ENCODE results near the gene IQSEC2. TPM values are rescaled to one million over a fixed set of nuclear protein-coding genes. Genes with fewer than 3 reads are reported as not detected.

The IQSEC2 gene
- total RNA-seq, 1 donor from 2014 or later = 11.6 TPM

DNA sequence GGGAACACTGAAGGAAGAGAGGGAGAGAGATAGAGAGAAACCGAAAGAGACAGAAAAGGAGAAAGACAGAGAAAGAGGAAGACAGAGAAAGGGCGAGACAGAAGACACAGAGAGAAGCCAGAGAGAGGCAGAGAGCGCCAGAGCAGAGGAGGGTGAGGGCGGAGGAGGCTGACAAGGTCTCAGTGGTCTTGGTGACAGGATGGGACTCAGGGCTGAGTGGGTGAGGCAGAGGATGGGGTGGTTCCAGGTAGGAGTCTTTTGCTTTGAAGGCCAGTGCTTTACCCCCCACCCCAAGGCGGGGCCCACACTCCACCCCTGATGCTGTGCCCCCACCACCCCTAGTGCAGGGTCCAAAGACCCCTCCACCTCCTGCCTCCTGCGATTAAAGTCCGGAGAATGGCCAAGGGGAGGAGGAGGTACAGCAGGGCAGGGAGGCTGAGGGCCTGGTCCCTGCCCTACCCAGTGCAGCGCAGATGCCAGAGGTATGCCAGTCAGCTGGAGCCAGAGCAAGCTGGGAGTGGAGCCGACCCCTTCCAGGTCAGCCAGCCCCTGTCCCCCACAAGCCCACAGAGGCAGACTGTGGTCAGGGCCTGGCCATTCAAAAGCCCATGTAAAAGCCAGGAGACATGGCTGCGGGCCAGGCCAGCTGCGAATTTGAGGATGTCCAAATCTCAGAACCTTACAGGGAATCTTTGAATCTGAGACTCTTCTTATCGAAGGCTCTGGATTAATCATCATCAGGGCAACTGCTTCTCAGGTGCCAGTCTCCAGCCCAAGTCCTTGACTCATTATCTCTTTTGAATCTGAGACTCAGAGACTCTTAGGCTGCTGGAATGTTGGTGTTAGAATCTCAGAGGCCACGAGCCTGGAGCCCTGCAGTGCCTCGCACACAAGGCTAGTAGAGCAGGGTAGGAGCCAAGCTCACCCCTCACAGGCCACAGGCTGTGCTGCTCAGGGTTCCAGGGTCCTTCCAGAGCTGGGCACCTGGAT is 758 bp downstream of the IQSEC2 start:
- DNase-seq (ENCODE audit: missing footprints) (peak; percentile 81), ATAC-seq (peak; percentile 45)
- intact Hi-C loops (cut with DNase I) = loop anchor here (10.0 kb wide), 1 partner anchor 154 kb away; the partner anchor contains the start of gene HSD17B10

- intact Hi-C loops (cut with DNase I) = loop anchor here (10.0 kb wide), 1 partner anchor 155 kb away; the partner anchor contains the start of gene HSD17B10
- DNase-seq (ENCODE audit: missing footprints) (no peak), ATAC-seq (no peak)
Observed at GRCh38 chrX:53279296-53280237, 1.8 kb downstream of the IQSEC2 start.

DNA sequence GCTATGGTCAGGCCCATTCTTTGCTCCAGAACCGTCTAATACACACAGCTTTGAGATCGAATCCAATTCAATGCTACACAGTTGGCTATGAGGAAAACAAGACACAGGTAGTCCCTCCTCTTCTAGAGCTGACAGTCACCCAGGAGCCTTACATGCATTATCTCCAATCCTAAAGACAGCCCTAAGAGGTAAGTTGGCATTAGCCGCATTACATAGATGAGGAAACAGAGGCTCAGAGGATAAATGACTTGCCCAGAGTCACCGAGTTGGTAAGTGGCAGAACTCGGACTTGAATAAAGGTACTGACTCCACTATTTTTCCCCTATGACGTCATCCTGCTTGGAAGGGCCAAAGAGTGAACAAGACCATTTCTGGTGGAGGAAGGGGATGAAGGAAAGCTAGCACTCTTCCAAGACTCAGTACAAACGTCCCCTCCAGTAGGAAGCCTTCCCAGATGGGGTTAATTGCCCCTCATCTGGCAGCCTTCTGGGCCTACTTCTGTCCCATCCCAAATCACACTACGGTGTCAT is 8.5 kb downstream of the IQSEC2 start:
- ATAC-seq = no peak
- intact Hi-C loops (cut with DNase I) = no loop called here
- DNase-seq (ENCODE audit: missing footprints) = no peak

DNA sequence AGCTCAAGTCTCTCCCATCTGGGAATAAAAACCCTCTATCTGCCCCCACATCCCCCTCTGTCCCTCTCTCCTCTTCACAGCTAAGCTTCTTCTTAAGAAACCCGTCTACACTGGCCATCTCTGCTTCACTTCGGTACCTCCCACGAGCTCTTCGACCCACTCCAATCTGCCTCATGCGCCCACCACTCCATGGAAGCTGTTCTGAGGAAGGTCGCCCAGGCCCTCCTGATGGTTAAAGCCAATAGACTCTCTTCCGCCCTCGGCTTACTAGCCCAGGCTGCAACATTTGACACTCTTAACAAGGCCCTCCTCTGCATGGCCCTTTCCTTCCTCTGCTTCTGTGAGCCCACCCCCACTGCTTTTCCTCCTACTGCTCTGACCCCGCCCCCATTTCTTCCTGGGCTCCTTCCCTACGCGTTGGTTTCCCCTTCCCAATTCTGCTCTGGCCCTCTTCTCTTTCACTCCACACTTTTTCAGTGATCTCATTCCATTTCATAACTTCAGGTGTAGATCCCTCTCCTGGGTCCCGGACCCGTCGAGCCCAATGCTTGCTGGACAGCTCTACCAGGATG is 11.8 kb downstream of the IQSEC2 start:
- no peak for ATAC-seq
- DNase-seq (ENCODE audit: missing footprints) = no peak
- intact Hi-C loops (cut with DNase I) = no loop called here

GRCh38 chrX:53268173-53268572 is 13.2 kb downstream of the IQSEC2 start:
- DNase-seq (ENCODE audit: missing footprints) (no peak), ATAC-seq (no peak)
- intact Hi-C loops (cut with DNase I) = no loop called here

GRCh38 chrX:53266914-53267313 is 14.5 kb downstream of the IQSEC2 start:
- ATAC-seq = no peak
- no peak for DNase-seq (ENCODE audit: missing footprints)
- intact Hi-C loops (cut with DNase I) = no loop called here

GRCh38 chrX:53265771-53266574 is 15.4 kb downstream of the IQSEC2 start:
- intact Hi-C loops (cut with DNase I) = no loop called here
- no peak for ATAC-seq

DNA sequence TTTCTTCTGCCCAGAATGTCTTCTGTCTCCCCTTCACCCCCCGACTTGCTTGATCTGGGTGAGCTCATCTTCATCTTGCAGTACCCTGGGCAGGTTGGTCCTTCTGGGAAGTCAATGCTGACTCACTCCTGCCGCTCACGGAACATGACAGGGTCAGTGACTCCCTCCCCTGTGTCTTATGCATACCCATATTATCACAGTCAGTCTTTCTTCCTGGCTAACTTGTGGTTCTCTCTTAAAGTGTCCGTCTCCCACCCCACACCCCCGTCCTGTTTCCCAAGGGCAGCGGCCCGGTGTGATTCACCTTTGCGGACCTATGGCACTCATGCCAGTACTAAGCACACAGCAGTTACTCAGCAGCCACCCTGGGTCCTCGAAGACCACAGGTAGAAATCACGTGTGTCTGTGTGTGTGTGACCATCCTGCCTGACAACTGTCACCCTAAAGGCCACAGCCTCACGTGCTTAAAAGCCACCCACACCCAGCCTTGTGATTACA is 17.7 kb downstream of the IQSEC2 start:
- intact Hi-C loops (cut with DNase I) = no loop called here
- DNase-seq (ENCODE audit: missing footprints) (no peak), ATAC-seq (no peak)

More at GRCh38 chrX:53265771-53266574, 15.4 kb downstream of the IQSEC2 start:
- DNase-seq (ENCODE audit: missing footprints) = no peak

GRCh38 chrX:53262918-53263394 is 18.4 kb downstream of the IQSEC2 start:
- no peak for ATAC-seq

GRCh38 chrX:53262189-53262917 is 19.0 kb downstream of the IQSEC2 start:
- DNase-seq (ENCODE audit: missing footprints) (no peak), ATAC-seq (no peak)
- intact Hi-C loops (cut with DNase I) = no loop called here

More at GRCh38 chrX:53262918-53263394, 18.4 kb downstream of the IQSEC2 start:
- DNase-seq (ENCODE audit: missing footprints) = no peak
- intact Hi-C loops (cut with DNase I) = no loop called here

DNA sequence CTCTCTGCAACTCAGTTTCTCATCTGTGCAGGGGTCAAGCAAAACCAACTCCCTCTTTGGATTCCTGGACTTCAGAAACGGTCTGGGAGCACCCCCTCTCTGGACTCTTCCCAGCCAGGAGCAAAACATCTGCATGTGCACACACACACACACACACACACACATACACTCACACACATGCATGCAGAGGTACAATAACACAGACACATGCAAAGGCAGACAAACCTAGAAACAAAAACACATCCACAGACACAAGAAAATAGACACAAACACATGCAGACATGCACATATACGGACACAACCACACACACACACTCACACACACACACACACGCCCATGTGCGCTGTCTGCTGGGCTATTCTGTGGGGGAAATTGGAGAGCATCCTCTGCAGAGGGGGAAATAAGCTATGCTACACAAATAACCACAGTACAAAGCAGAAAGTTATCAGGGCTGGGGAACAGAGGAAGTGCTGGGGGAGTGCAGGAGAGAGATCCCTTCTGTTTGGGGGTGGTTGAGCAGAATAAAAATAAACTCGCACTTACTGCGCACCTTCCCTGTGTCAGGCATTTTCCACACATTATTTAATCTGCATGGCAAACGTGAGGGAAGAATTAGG is 19.9 kb downstream of the IQSEC2 start:
- ATAC-seq = no peak
- DNase-seq (ENCODE audit: missing footprints) = no peak
- intact Hi-C loops (cut with DNase I) = no loop called here

GRCh38 chrX:53260836-53261235 is 20.5 kb downstream of the IQSEC2 start:
- ATAC-seq (no peak), DNase-seq (ENCODE audit: missing footprints) (no peak)
- intact Hi-C loops (cut with DNase I) = no loop called here

DNA sequence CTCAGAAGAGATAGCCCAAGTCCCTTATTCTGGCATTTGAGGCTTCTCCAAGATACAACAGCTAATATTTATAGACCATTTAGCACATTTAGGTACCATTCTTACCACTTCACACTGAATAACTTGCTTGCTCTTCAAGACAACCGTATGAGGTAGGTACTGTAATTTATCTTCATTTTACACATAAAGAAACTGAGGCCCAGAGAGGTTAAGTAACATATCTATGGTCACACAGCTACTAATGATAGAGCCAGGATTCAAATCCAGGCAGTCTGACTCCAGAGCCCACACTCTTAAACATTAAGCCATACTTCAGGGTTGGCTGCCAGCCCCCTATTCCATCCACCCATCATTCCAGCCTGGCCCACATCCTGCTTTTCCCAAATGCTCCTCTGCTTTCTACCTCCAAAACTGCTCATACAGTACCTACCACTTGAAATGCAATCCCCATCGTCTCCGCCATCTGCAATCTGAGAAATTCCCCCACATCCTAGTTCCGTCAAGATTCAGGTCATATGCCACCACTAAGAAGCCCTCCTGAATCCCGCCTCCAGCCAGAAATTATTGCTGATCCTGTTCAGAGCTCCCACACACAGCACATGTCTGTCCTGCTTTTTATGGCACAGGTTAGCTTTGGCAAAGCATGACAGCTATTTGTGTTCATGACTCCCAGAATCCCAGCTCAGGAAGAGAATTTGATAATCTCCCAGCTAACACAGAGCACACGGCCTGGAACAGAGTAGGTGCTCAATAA is 23.5 kb downstream of the IQSEC2 start:
- intact Hi-C loops (cut with DNase I) = no loop called here
- ATAC-seq = no peak

GRCh38 chrX:53257166-53257565 is 24.2 kb downstream of the IQSEC2 start:
- DNase-seq (ENCODE audit: missing footprints) (no peak), ATAC-seq (no peak)
- intact Hi-C loops (cut with DNase I) = no loop called here

More for the DNA sequence above, 23.5 kb downstream of the IQSEC2 start:
- no peak for DNase-seq (ENCODE audit: missing footprints)

GRCh38 chrX:53256446-53257041 is 24.8 kb downstream of the IQSEC2 start:
- ATAC-seq (no peak), DNase-seq (ENCODE audit: missing footprints) (no peak)
- intact Hi-C loops (cut with DNase I) = no loop called here

Data from Right ventricle myocardium inferior (tissue), 1 donor.